Right lobe of liver (tissue), 6 donors: ENCODE results near the gene SELPLG. TPM values are rescaled to one million over a fixed set of nuclear protein-coding genes. Genes with fewer than 3 reads are reported as not detected.

Experiments used
- ATAC-seq, 4 donors: fragments of 200-7000 bp; cut with Tn5 transposase; one replicate each; pipeline ENCODE4 v1.9.1; 2020; ENCODE audit warnings: mild to moderate bottlenecking in 4 of 4, moderate library complexity in 4 of 4
- DNase-seq, 3 donors: peaks; one replicate each; pipeline ENCODE4 v3.0.0-alpha.2; 2020
- H3K27ac ChIP-seq, 3 donors: fragments of 200-600 bp; one replicate each; pipeline ENCODE4 v1.8.0; 2022
- H3K27me3 ChIP-seq, 2 donors: fragments of 200-600 bp; one replicate each; pipeline ENCODE4 v1.8.0; 2022
- H3K36me3 ChIP-seq, 4 donors: fragments of 200-600 bp; sonication (generic) in 1 of 4; one replicate each; pipeline versions ENCODE4 v1.5.1 to v1.8.0; 2017 to 2022; ENCODE audit warnings: control low read depth in 1 of 4
- H3K4me1 ChIP-seq, 4 donors: fragments of 200-600 bp; sonication (generic) in 1 of 4; one replicate each; pipeline versions ENCODE4 v1.5.1 to v1.8.0; 2017 to 2022; ENCODE audit warnings: control low read depth in 1 of 4
- H3K4me3 ChIP-seq, 3 donors: fragments of 200-600 bp; one replicate each; pipeline ENCODE4 v1.8.0; 2022
- H3K9me3 ChIP-seq, 4 donors: fragments of 200-600 bp; sonication (generic) in 1 of 4; one replicate each; pipeline versions ENCODE4 v1.5.1 to v1.8.0; 2017 to 2022; ENCODE audit warnings: control low read depth in 1 of 4
- CTCF ChIP-seq, 4 donors: fragments of 200-600 bp in 3 of 4; fragments of 450-650 bp in 1 of 4; IDR thresholded peaks; one replicate each; pipeline versions ENCODE4 v1.5.1 to v1.8.0; 2016 to 2022; ENCODE audit warnings: antibody characterized with exemption in 4 of 4, mild to moderate bottlenecking in 2 of 4
- POLR2A ChIP-seq: fragments of 450-650 bp; IDR thresholded peaks from one replicate; pipeline ENCODE4 v1.6.1; 2017; ENCODE audit warnings: antibody characterized with exemption, mild to moderate bottlenecking
- WGBS: methylation state at CpG from one replicate; pipeline ENCODE4 v1.1.6; 2018; ENCODE audit warnings: low coverage, low lambda C conversion rate; ENCODE audit not compliant: insufficient coverage; ENCODE audit errors: missing lambda C conversion rate; 5-methylcytosine and 5-hydroxymethylcytosine counted together
- intact Hi-C, 2 donors: fragments of 100-400 bp; cut with DNase I; formaldehyde crosslinking; loops; one replicate each; pipeline versions ENCODE4 v1.11.2 to v1.14.1; 2022
- total RNA-seq, 6 experiments: library from RNA; depleted of rRNA in 2 of 6; stranded (reverse); fragments of >200 nt in 2 of 6; fragmentation: NEBNext Ultra II Directional in 3 of 6; extraction: Animal tissue kit (Norgen Biotek cat#: 25700) in 3 of 6; gene quantifications; one replicate each; pipeline versions ENCODE4 v1.1.0 to v1.2.4, GENCODE V29; 2016 to 2023
- donor health status: DM: no; HTN: yes; CAD: no.
- donor health status: DM: no; HTN: no; CAD: no.
- donor health status: DM: no; HTN: no; CAD: no.
- donor health status: DM: no; HTN: yes; CAD: no.
- donor health status: DM: no; HTN: yes; CAD: no.

Gene SELPLG
- total RNA-seq, 6 experiments from 2014 or later: 1.5 to 6.0 (median 3.1) TPM

DNA sequence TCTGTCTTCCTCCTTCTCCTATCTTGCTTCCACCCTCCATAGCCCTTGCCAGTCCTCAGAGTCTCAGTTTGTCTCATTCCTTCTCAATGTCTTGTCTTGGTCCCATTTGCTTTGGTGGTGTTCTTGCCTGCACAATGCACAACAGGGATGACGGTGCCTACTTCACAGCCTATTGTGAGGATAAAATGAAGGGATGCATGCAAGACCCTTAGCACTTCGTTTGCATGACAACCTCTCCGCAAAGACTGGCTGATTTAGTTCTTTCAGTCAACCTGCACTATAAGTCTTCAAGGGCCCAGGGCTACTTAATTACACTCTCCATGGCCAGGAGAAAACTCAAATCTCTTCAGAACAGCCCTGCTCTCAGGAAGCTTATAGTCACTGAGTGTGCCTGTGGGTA is 8.5 kb downstream of the SELPLG start:
- 50% methylated on average over 1 of the region's 3 CpGs for WGBS
- intact Hi-C loops: no loop called here
- Histone ChIP-seq H3K4me1 (no peaks in the 10 kb centered on the region), H3K27me3 (no peaks in the 10 kb centered on the region), H3K9me3 (no peaks in the 10 kb centered on the region), H3K4me3 (no peak overlapping the region), H3K36me3 (no peaks in the 10 kb centered on the region), H3K27ac (no peak overlapping the region)
- DNase-seq (no peak), ATAC-seq (no peak)
- TF ChIP-seq CTCF (IDR thresholded peaks at IDR 0.05): no peak
- no peak for TF ChIP-seq POLR2A

DNA sequence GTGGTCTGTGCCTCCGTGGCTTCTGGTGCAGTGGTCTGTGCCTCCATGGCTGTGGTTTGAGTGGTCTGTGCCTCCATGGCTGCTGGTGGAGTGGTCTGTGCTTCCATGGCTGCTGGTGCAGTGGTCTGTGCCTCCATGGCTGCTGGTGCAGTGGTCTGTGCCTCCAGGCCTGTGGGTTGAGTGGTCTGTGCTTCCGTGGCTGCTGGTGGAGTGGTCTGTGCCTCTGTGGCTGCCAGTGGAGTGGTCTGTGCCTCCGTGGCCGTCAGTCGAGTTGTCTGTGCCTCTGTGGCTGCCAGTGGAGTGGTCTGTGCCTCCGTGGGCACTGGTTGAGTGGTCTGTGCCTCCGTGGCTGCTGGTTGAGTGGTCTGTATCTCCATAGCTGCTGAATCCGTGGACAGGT is 10.1 kb downstream of the SELPLG start:
- H3K4me3 ChIP-seq: no peak overlapping the region
- no peak overlapping the region for H3K27ac ChIP-seq
- no peak for DNase-seq
- no peaks in the 10 kb centered on the region for H3K4me1 ChIP-seq
- H3K27me3 ChIP-seq: no peaks in the 10 kb centered on the region
- intact Hi-C loops: no loop called here
- no peaks in the 10 kb centered on the region for H3K36me3 ChIP-seq
- 80% methylated on average over 2 of the region's 8 CpGs for WGBS
- TF ChIP-seq CTCF (IDR thresholded peaks at IDR 0.05): no peak
- H3K9me3 ChIP-seq: no peaks in the 10 kb centered on the region
- ATAC-seq: no peak

DNA sequence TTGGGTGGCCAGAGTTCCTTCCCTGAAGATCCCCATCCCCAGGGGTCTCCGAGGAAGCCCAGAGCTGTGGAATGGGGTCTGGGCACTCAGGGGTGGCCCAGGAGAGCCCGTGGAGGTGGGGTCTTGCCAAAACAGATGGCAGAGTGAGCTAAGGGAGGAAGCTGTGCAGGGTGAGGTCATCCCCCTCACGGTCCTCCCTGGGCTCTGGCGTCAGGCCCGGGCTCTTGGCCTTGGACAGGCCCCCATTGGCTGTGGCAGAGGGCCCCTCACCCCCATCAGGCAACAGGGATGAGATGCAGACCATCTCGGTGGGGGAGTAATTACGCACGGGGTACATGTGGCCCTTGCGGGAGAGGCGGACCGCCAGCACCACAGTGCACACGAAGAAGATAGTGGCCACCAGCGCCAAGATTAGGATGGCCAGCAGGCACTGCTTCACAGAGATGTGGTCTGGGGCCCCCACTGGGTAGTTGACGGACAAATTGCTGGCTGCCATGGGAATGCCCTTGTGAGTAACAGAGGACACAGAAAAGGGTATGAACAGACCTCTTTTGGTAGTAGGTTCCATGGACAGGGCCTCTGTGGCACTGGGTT is 10.7 kb downstream of the SELPLG start:
- no peak for TF ChIP-seq CTCF (IDR thresholded peaks at IDR 0.05)
- TF ChIP-seq POLR2A: no peak
- Histone ChIP-seq H3K4me1 (no peaks in the 10 kb centered on the region), H3K27me3 (no peaks in the 10 kb centered on the region), H3K4me3 (no peak overlapping the region), H3K27ac (no peak overlapping the region), H3K9me3 (no peaks in the 10 kb centered on the region), H3K36me3 (no peaks in the 10 kb centered on the region)
- ATAC-seq (no peak), DNase-seq (no peak)
- WGBS: 90% methylated on average over 2 of the region's 14 CpGs
- intact Hi-C loops: no loop called here

- H3K4me3 ChIP-seq: no peak overlapping the region
- no peak for TF ChIP-seq CTCF (IDR thresholded peaks at IDR 0.05)
- no peaks in the 10 kb centered on the region for H3K9me3 ChIP-seq
- H3K27ac ChIP-seq: no peak overlapping the region
- no peaks in the 10 kb centered on the region for H3K36me3 ChIP-seq
- H3K4me1 ChIP-seq: no peaks in the 10 kb centered on the region
- no peak for DNase-seq
- 7% methylated on average over 3 of the region's 4 CpGs for WGBS
- no peaks in the 10 kb centered on the region for H3K27me3 ChIP-seq
- peak; percentile 7 to 56 (median 42) for ATAC-seq
- intact Hi-C loops: no loop called here
These were observed 11.3 kb downstream of the SELPLG start for GRCh38 chr12:108622421-108622820.

- Histone ChIP-seq H3K4me3 (no peak overlapping the region), H3K4me1 (no peaks in the 10 kb centered on the region), H3K27me3 (no peaks in the 10 kb centered on the region), H3K36me3 (no peaks in the 10 kb centered on the region), H3K27ac (no peak overlapping the region), H3K9me3 (no peaks in the 10 kb centered on the region)
- intact Hi-C loops: no loop called here
- 75% methylated on average over 3 of the region's 3 CpGs for whole genome bisulfite sequencing
- ATAC-seq (no peak), DNase-seq (no peak)
- TF ChIP-seq CTCF (IDR thresholded peaks at IDR 0.05) (no peak), POLR2A (no peak)
These were observed 12.5 kb downstream of the SELPLG start for GRCh38 chr12:108621161-108621560.
